Activated CD4-positive, alpha-beta T cell treated with anti-CD3 and anti-CD28 coated beads for 24 hours (primary cell): ENCODE results near the gene PRKAB1.
"Not testable (repeated sequence)": the region's sequence is repeated elsewhere in the genome, so short reads cannot be mapped to it uniquely, and the experiment has no call there.

Experiments used
- DNase-seq, 2 donors: peaks; one replicate each; pipeline ENCODE4 v3.0.0-alpha.2; 2020; ENCODE audit warnings: low read depth in 2 of 2

PRKAB1 gene

DNA sequence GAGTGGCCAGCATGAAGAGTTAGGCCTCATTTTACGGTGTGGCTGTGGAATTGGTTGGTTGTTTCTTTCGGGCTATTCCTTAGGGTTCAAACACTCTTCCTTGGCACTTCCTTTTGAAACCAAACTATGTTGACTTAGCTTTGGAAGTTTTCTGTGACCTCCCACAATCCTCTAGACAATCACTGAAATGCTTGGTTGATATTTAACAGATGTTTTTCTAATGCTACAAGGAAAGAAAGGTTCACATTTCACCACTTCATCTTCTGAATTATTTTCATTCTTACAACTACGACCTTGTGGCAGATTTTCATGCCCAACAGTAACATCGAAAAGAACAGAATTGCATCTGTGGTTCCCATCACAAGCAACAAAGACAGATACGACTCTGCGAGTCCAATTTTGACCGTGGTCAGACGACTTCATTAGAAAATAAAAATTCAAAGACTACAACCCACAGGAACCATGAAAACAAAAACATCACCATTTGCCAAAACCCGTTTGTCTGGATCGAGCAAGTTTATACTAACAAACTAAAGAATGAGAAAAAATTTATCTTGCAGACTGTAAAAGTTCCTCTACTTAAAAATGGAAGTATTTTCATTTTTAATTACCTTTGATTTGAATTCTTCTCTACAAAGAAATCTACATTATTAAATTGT is 16.9 kb downstream of the PRKAB1 start:
- no peak for DNase-seq

DNA sequence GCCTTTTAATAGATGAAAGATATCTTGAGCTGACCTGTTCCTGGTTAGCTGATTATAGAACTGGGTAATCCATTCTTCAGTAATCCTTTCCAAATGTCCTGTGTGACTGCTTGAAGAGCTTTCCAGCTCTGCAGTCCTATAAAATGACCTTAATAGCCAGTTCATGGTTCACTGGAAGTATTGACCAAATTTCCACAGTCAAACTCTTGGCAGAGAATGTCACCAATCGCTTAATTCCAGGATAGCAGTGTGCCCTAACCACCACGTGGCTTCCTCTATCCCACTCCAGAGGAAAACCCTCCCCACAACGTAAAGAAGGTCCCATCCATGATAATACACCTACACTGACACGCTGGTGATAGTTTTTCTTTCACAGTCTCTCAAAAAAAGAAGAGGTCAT is 17.4 kb downstream of the PRKAB1 start:
- no peak for DNase-seq

- DNase-seq: no peak
Observed at GRCh38 chr12:119686355-119686754, 18.4 kb downstream of the PRKAB1 start.

GRCh38 chr12:119686776-119687175 is 18.8 kb downstream of the PRKAB1 start:
- no peak for DNase-seq

- DNase-seq: no peak
Observed at GRCh38 chr12:119687406-119687805, 19.5 kb downstream of the PRKAB1 start.

DNA sequence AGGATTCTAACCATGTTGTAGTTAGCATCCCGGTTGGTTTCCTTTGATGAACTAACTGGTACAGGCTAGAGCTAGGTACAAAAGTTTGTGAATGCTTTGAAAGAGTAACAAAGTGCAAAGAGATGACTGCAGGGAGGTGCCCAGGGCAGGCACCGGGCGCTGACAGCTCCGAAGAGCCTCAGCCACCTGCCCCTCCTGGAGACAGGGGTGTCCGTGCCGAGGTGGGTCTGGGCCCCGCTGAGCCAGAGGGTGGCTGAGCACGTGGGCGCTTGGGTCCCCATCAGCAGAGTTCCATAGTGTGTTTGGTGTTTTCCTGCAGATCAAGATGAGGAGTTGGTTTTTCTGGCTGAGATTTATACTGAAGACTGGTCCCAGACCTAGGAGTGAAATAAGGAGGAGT is 19.9 kb downstream of the PRKAB1 start:
- no peak for DNase-seq

- no peak for DNase-seq
Observed at GRCh38 chr12:119689935-119690500, 22.1 kb downstream of the PRKAB1 start.

GRCh38 chr12:119691202-119691810 is 23.4 kb downstream of the PRKAB1 start:
- no peak for DNase-seq

DNA sequence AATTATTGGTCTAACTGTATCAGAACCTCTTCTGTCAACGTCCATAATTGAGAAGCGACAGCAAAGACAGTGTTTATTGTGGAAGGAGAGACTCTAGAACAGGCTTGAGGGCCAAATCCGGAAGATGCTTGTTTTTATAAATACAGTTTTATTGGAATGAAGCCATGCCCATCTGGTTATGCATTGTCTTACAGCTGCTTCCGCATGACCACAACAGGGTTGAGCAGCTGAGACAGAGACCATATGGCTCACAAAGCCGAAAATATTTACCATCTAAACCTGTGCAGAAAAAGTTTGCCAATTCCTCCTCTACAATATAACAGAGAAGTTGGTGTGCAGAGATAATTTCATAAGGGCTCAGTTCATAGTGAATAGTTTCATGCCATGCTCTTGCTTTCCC is 24.5 kb downstream of the PRKAB1 start:
- DNase-seq: no peak

DNA sequence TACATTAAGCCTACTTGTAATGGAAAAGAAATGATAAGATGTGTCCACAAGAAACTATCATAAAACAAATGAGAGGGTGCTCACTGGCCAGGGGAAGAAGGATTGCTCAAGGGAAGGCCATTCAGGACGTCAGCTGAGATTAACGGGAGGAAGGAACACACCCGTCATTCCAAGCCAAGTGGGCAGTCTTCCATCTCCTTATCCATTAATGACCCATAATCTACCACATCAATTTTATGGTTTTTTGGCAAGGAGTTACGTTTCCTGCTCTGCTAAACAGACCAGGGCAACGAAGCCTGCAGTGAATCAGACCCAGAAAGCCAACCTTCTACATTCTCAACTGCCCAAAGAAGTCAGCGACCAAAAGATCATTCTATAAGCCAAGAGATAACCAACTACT is 25.1 kb downstream of the PRKAB1 start:
- DNase-seq: no peak

- no peak for DNase-seq
Observed at GRCh38 chr12:119693511-119693910, 25.6 kb downstream of the PRKAB1 start.

DNA sequence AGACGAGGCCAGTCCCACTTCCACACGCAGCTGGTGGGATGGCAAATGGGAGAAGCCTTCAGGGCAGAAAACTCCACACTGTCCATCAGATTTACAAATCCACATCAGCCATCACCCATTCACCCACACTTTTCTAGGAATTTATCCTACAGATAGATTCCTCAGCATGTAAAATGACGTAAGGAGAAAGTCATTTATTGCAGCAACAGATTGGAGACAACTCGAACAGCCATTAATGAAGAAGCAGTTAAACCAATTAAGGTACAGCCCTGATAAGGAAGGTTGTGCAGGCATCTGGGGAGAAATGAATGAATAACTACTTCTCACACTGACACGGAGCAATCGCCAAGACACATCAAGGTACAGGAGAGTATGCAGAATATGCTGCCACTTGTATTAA is 26.2 kb downstream of the PRKAB1 start:
- DNase-seq: no peak

DNA sequence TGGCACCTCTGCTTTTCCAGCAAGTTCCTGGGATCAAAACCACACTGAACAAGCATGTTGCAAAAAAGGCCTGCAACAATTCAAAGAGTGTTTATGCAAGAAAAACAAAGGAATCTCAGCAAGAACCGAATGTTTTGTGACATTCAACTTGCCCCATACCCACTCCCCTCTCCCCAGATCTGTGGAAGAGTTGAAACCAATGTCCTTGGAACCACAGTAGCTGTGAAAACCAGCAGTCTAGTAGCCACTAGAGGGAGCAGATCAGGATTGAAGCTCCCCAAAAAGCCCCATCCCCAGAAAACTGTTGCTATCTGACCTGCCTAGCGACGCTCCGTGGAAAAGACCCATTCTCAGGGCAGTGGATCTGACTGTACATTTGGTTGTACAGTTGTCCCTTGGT is 27.1 kb downstream of the PRKAB1 start:
- no peak for DNase-seq

GRCh38 chr12:119696943-119697342 is 29.0 kb downstream of the PRKAB1 start:
- DNase-seq: no peak

DNA sequence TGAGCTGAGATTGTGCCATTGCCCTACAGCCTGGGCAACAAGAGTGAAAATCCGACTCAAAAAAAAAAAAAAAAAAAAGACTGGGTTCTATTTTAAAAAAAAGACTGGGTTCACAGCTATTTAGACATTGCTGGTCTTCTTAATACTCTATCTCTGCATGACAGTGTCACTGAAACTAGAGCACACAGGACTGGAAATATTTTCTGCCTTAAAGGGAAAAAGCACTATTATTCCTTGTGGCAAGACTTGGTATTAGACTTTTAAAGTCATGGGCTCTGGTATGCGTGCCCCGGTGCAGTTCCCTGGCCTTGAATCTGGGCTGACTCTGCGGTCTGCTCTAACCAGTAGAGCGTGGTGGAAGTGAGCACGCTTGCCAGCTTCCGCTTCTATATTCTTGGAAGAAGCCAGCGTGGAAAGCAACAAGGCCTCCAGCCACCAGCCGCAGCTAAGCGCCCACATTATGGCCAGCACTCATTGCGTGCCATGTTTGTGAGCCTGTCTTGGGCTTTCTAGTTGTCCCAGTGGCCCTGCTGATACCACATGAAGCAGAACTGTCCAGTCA is 31.3 kb downstream of the PRKAB1 start:
- no peak for DNase-seq

DNA sequence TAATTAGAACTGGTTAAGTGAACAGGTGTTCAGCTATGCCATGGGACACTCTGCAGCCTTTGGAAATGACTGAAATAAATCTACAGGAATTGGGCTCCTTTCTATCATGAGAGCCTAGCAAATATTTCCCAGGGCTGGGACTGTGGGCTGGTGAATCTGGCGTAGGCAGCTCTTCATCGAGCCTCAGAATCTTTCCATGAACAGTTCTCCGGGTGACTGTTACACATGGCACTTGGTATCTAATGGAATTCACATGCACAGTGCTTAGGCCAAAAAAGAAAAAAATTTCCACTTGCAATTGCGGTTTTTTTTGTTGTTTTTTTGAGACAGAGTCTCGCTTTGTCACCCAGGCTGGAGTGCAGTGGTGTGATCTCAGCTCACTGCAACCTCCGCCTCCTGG is 32.1 kb downstream of the PRKAB1 start:
- no peak for DNase-seq

GRCh38 chr12:119704065-119704747 is 36.3 kb downstream of the PRKAB1 start:
- no peak for DNase-seq

GRCh38 chr12:119705182-119705581 is 37.2 kb downstream of the PRKAB1 start:
- no peak for DNase-seq

DNA sequence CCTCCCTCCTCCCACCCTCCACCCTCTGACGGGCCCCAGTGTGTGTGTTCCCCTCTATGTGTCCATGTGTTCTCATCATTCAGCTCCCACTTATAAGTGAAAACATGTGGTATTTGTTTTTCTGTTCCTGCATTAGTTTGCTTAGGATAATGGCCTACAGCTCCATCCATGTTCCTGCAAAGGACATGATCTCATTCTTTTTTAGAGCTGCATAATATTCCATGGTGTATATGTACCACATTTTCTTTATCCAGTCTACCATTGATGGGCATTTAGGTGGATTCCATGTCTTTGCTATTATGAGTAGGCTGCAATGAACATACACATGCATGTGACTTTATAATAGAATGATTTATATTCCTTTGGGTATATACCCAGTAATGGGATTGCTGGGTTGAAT is 38.5 kb downstream of the PRKAB1 start:
- DNase-seq: not testable (repeated sequence)

GRCh38 chr12:119710374-119710964 is 42.5 kb downstream of the PRKAB1 start:
- no peak for DNase-seq

DNA sequence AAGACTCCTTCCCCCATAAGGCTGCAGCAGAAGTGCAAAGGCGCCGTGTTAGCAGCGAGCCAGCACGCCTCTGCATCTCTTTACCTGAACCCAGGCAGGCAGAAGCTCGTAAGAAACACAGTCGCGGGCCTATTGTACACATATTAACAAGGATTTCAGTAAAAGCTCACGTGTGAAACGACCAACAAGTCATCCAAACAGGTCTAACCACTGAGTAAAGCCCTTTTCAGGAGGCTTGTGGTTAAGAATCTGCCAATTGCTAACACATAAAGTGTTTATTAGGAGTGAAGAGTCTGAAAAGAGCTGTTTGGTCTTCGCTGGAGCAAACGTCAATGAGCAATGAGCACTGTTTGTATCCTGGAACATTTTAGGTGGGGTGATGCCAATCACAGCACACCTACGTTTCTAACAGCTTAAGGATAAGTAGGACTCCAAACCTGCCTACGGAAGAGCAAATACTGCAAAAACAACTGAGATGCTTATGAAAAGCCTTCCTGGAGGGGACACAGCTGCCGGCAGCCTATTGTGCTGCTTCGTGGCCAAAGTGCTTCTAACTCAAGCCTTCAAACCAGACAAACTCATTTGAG is 43.1 kb downstream of the PRKAB1 start:
- no peak for DNase-seq

GRCh38 chr12:119711693-119712092 is 43.8 kb downstream of the PRKAB1 start:
- DNase-seq: no peak
